Neural cell (in vitro differentiated cells): ENCODE results near the gene GPR33.

Experiments used
- CTCF ChIP-seq: fragments of 450-650 bp; IDR thresholded peaks from 2 replicates; pipeline ENCODE4 v1.5.1; 2014; ENCODE audit warnings: antibody characterized with exemption, mild to moderate bottlenecking, moderate library complexity; ENCODE audit not compliant: poor library complexity, severe bottlenecking
- EP300 ChIP-seq: fragments of 450-650 bp; conservative IDR thresholded peaks from 2 replicates; pipeline ENCODE4 v1.6.1; 2014; ENCODE audit warnings: antibody characterized with exemption, mild to moderate bottlenecking, moderate library complexity; ENCODE audit not compliant: poor library complexity, severe bottlenecking
- EZH2 ChIP-seq: fragments of 200-600, 300-800 bp; shearing (Covaris generic), sonication (generic); IDR thresholded peaks from 2 replicates; pipeline ENCODE4 v1.6.1; 2014; ENCODE audit warnings: antibody characterized with exemption, low read length, borderline replicate concordance, mild to moderate bottlenecking; ENCODE audit not compliant: insufficient read depth, poor library complexity, severe bottlenecking
- MXI1 ChIP-seq: fragments of 450-650 bp; conservative IDR thresholded peaks from 2 replicates; pipeline ENCODE4 v1.6.1; 2014; ENCODE audit warnings: antibody characterized with exemption, mild to moderate bottlenecking; ENCODE audit not compliant: poor library complexity, severe bottlenecking
- POLR2AphosphoS5 ChIP-seq: IDR thresholded peaks from 2 replicates; pipeline ENCODE4 v1.6.1; 2012
- RAD21 ChIP-seq: fragments of 450-650 bp; conservative IDR thresholded peaks from 2 replicates; pipeline ENCODE4 v1.6.1; 2014; ENCODE audit warnings: antibody characterized with exemption, mild to moderate bottlenecking, moderate library complexity
- REST ChIP-seq: IDR thresholded peaks from 2 replicates; pipeline ENCODE4 v1.6.1; 2012; ENCODE audit warnings: borderline replicate concordance
- SMC3 ChIP-seq: fragments of 450-650 bp; conservative IDR thresholded peaks from 2 replicates; pipeline ENCODE4 v1.6.1; 2014; ENCODE audit warnings: antibody characterized with exemption, mild to moderate bottlenecking, moderate library complexity; ENCODE audit not compliant: poor library complexity
- TAF1 ChIP-seq: IDR thresholded peaks from 2 replicates; pipeline ENCODE4 v1.6.1; 2012; ENCODE audit warnings: low read depth

GRCh38 chr14:31442284-31442683 is 45.6 kb downstream of the GPR33 start:
- TF ChIP-seq CTCF (no peak), EZH2 (no peak), RAD21 (no peak), EP300 (no peak), POLR2AphosphoS5 (no peak), MXI1 (no peak), TAF1 (no peak), REST (no peak), SMC3 (no peak)
